Stimulated activated CD8-positive, alpha-beta memory T cell treated with anti-CD3 and anti-CD28 coated beads, Interleukin-15, amount 100 ng/mL, for 4 hours (primary cell): Measurements from ENCODE around the gene ARHGEF4.

ENCODE experiments used
- DNase-seq, 2 donors: peaks; one replicate each; pipeline ENCODE4 v3.0.0-alpha.2; 2020; ENCODE audit warnings: low read depth in 2 of 2

Gene ARHGEF4, protein sequence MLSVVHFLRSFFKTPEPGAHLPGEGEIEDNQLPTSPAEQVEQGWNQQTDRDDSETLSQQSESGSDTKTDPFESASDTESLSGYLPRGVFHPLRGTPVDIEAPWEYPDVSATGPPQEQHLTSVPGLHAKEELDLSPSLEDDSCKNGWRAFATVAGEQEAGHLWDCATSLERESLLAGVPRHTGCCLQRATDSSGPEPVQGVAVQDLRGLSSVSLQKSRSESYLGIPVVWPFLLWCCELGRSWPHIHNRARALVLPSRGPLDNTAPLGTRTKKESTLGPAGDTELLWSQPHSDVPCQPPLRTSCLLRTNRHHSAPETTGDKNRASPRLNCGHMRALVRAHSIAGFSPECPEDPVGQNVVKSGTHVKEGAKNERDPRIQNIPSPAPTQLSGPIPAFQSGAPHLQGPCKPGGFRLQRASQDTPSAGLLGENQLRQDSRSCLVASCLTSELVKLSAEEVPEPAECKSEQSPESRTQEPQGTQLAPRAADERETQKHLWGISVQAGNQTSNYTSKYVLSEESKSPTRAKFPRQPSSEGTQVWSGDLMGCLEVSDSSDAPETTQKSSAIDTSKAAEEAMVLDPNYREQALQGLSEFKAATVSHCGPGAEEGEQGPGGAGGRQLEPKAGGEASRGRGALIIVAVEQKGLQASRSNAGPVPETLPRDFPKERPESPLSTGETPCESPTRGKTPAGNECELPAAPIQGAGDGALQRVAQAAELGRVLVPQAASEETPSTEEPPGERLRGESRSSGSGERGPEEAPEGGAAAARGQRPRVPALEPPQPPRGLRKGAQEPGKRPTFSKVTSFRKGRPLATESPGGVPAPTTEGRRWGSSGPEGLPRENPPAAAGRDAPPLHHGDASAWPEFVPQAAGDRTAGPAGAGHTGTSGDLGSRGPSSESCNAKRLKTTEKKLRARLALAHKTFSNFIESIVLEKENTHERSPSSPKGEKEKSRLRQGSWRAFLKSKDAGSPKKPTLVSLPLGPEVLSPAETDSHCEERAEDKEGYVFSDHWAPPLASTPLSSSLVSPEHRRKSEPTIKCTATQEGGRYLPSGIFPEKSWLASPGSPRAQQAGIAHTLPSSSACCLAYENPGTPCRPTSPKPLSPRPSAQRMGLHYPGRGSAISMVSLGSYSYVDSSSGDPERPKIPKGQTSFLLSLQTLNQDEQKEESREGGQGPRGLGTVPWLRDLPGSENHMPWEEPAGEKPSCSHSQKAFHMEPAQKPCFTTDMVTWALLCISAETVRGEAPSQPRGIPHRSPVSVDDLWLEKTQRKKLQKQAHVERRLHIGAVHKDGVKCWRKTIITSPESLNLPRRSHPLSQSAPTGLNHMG (N-terminal part only)

DNA sequence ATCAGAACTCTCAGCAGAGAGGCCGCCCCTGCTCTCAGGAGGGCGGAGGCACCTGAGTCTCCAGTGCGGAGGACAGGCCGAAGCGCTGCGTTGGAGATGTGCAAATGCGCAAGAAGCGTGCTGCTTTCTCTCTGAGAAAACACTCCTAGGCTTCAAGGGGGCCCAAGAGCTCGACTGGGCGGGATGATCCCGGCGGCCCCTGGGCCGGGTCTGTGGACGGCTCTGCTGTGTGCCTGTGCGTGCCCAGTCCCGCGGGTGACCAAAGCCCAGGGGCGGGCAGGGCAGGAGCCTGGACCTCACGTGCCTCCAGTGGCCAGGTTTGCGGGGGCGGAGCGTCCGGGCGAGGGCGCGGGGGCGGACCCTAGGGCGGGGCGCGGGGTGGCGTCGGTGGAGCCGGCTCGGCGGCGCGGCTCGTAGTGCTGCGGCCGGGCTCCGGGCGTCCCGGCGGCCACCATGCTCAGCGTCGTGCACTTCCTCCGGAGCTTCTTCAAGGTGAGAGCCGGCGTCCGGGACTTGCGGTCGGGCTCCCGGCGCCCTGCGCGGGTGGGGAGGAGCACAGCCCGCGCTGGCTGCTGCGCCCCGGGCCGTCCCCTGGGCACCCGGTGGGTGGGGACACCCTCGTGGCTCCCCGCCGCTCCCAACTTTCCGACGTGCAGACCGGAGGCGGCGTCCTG is at the start of gene ARHGEF4:
TSS of gene ARHGEF4 (plus strand) at position 414 of the 674 bp plus-strand sequence. CDS start at position 454, 40 bp downstream.
- DNase-seq, result no peak

DNA sequence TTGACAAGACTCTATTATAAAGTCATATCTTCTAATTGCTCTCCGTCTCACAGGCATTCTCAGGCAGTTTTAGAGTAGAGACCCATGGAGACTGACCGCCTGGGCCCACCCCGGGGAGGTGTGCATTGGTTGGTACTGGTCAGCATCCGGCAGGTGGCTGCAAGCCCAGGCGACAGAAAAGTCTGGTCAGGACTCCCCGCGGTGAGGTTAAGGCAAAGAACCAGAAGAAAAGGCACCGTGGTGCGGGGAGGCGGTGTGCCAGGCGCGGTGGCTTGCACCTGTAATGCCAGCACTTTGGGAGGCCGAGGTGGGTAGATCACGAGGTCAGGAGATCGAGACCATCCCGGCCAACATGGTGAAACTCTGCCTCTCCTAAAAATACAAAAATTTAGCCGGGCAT is 48.9 kb upstream of the ARHGEF4 start:
- no peak for DNase-seq

DNA sequence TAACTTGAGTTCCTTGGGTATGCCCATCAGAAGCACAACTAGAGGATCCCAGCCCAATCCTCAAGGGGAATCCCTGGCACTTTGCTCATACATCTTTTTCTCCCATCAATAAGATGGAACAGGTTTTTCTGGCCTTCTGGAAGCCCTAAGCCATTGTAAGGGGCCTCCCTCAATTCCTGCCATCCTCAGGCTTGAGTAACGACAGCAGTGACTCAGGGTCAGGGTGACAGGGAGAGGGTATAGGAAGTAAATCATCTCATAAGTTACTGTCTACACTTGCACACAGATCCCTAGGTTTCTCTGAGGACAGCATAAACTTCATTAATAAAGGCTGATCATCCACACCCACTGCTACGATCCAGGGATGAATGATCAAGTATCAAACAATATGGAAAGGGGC is 46.4 kb upstream of the ARHGEF4 start:
- no peak for DNase-seq

DNA sequence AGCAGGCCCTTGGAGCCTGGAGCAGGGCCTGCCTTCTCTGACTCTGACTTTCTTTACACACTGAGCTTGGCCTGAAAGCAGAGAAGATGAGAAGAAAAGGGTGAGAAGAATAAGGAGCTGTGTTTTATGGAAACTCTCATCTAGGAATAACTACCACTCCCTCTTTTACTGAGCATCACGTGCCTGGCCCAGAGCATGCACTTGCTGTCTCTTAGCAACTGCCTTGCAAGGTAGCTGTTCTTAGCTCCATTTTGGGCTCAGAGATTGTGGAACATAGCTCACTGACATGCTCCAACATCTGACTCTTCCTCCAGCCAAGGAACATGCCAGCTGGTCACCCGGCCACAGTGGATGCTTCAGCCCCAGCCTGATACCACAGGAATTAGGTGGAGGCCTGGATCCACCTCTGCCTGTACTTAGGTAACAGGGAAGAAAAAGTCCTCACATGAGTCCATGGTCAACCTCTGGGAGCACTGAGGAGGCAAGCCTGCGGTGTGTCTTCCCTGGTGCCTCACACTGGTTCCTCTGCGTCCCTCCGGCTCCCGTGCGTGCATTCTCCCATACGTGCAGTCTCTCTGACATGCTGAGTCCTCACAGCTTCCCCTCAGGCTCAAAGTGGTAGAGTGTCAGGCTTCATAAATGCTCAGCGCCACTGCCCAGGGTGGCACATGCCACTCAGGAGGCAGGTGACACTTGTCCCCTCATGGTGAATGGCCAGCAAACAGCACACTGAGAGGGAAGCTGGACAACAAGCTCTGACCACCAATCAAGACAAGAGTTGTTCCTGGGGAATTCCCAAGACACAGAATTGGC is 45.7 kb upstream of the ARHGEF4 start:
- no peak for DNase-seq

DNA sequence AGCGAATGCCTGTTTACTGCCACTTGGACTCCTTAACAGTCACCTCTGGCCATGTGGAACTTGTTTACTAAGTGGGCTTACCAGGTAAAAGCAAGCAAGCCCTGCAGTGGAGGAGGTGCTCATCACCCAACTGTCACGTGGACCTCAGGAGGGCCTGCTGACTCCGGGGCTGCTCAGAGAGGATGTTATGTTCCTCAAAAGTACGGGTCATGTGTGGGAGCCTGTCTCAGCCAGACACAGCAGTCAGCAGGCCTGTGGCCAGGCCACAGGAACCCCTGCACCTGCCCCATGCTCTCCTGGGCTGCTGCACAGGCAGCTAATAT is 45.1 kb upstream of the ARHGEF4 start:
- no peak for DNase-seq

DNA sequence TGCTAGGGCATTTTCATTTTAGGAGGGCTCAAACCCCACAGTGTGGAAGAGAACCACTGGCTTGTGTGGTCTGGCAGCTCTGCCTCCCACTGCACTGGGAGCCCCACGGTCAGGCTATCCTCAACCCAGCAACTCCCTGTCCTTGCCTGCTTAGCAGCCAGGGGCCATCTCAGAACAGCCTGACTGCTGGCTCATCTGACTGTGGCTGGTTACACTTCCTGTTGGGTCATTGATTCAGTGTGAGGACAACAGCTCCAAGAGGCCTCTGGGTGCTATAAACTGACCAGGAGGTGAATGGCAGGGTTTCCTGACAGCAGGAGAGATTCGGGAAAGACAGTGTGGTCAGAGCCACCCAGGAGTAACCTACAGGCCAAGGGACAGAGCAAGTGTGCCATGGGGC is 41.3 kb upstream of the ARHGEF4 start:
- no peak for DNase-seq

DNA sequence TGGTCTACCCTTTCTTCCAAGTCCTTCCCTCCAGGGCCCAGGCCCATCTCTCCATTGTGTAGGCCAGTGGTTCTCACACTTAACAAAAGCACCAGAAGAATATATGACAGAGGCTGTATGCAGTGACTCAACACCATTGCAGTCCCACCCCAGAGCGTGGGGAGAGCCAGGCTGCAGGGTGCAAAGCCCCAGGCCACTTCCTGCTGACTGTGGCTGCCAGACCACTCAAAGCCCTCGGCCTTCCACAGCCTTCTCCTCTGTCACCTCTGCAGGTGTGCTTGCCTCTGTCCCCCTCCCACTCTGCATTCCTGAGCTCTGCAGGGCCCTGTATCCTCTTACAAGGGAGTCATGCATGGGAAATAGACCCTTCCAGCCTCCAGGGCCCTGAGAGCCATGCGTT is 40.4 kb upstream of the ARHGEF4 start:
- peak; percentile 16 for DNase-seq

DNA sequence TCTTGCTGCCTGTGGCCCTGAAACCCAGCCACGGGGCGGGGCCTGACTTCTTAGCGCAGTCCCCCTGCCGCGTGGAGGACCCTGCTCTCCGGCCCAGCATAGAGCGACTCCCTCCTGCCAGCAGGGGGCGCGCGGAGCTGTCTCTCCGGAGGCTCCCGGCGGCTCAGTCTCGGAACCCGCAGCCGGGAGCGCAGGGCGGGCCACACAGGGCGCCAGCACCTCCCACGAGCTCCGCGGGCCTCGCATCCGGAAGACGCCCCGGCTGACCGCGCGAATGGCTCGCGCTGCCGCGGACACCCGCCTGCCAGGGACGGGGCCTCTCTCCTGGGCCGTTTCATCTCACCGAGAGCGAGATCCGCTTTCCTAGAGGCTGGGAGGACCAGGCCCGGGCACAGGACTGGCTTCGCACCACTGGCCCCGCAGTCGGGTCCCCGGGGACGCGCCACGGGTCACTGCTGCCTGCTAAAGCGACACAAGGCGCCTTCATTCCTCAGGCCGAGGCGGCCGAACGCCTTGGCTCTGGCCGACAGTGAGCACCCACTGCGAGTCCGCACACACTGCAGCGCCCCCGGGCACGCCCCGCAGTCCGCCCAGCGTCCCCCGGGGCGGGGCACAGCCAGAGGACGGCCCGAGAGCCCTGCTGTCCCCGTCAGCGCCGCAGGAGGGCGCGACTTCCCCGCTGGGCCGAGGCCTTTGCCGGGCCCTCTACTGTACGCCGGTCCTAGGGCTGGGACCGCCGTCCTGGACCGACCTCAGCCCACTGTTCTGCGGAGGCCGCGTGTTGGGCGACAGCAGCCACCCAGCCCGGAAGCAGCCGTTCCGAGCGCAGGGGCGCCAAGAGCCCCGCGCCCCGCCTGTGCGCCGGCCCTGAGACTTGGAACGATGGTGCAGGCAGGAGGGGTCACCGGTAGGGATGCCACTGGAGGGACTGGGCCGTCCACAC is 39.0 kb upstream of the ARHGEF4 start:
- DNase-seq, result peak; percentile 80 to 81

DNA sequence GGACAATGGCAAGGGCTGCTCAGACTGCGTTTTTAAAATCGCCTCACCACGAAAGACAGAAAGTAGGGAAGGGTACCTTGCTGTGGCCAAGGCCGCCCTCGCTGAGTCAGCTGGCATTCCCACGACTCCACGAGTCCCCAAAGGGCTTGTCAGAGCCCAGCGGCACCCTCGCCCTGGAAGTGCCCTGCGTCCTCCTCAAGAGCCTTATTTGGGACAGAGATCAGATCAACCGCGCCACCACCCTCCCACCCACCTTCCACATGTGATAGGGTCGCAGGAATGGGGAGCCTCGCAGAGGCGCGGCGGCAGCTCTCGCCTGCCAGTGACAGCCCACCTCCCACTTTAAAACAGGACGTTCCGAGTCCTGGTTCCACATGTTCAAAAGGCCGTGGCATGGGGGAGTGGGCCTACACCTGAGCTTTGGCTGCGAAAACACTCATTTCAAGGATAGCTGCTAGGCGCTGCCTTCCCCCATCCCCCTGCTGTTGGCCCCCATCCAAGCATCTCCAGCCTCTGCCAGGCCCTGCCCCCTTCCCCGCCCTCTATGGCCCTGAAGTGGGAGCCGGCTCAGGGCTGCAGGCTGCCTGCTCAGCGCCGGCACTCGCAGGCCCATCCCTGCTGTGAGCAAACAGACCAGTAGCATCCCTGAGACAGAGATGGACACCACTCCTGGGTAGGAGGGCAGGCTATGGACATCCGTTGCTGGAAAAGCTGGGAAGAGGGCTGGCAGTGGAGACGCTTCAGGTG is 38.1 kb upstream of the ARHGEF4 start:
- no peak for DNase-seq

DNA sequence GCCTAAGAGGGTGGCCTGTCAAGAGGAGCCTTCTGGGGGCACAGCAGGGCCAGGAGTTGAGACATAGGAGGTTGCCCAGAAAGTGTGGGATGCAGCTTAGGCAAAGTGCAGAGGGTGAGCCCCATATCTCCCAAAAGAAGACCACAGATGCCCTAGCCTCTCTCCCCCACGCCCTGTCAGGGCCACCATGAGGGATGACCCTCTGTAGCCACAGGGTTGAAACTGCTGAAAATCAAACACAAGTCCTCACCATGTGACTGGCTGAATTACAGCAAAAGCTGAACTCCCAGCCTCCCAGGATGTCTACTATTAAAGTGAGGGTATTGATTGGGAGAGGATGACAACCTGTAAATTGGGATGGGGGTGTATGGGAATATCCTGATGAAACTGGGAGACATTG is 37.4 kb upstream of the ARHGEF4 start:
- no peak for DNase-seq

DNA sequence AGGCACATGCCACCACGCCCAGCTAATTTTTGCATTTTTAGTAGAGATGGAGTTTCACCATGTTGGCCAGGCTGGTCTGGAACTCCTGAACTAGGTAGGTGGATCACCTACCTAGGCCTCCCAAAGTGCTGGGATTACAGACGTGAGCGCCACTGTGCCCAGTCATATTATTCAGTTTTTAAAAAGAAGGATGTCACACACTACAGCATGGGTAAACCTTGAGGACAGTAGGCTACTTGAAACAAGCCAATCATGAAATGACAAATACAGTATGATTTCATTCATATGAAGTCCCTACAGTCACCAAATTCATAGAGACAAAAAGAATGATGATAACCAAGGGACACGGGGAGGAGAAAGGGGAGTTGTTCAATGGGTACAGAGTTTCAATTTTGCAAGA is 31.1 kb upstream of the ARHGEF4 start:
- no peak for DNase-seq

DNA sequence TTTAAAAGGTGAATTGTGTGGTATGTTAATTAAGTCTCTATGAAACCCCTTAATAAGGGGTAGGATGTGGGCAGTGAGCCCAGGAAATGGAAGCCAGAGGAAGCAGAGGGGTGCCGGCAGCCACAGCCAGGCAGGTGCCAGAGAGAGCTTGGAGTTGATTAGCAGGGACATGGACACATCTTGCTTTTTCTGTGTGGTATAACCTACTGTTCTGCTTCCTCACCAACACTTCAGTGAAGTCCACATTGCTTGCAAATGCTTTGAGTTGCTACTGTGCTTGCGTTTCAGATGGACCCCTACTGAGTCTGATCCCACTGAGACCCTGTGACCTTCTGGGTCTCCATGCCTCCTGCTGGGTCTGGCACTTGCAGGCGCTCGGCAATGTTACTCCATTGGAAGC is 30.3 kb upstream of the ARHGEF4 start:
- DNase-seq, result no peak

DNA sequence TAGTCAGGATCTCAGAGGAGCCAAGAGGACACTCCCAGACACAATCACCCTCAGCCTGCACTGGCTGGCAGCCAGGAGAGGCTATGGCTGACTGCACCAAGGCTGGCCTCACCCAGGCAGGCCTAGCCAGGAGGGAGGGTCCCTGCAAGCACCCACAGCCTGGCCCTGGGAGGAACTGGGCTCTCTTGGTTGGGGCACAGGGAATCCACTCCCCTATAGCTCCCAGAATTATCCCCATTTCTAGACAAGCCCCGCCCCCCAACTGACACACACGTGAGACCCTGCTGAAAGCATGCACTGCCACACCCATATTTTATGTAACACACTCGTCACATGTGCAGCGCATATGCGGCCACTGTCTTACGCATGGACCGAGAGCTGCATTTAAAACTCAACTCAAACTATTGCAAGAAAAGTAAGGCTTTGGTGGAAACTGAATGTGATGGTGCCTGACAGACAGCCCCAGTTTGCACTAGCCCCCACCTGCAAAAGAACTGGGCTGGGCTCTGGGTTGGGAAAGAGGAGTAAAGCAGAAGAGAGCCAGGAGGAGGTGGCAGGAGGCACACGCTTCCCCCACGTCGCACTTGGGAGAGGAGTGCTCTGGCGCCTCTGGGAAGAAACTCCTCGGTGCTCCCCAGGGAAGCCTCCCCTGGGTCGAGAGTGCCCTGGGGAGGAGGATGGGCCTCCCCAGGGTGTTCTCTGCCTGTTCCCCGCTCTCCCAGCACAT is 28.9 kb upstream of the ARHGEF4 start:
- no peak for DNase-seq

DNA sequence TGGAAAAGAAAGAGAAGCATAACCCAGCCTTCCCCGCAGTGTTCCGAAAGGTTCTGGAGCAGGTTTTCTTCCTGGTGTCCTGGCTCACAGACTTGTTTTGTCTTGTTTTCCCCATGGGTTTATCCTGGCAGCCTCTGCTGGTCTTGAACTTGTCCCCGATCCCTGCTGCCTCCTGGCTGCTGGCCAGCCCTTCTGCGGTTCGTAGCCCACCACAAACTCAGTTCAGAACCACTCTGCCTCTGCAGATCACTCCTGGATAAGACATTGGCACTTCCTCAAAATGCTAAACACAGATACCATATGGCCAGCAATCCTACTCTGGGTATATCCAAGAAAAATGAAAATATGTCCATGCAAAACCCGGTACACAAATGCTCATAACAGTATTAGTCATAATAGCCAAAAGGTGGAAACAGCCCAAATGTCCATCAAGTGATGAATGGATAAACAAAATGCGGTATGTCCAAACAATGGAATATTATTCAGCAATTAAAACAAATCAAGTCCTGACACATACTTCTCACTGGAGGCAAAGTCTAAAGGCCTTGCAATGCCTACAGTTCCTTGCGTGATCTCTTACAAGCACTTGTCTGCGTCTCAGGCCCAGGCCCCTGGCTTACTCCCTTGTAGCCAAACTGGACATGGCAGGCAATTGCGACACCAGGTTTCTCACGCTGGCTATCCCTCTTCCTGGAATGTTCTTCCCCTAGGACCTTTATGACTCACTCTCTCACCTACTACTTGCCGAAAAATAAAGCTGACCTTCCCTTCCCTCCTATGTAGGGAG is 28.0 kb upstream of the ARHGEF4 start:
- no peak for DNase-seq

DNA sequence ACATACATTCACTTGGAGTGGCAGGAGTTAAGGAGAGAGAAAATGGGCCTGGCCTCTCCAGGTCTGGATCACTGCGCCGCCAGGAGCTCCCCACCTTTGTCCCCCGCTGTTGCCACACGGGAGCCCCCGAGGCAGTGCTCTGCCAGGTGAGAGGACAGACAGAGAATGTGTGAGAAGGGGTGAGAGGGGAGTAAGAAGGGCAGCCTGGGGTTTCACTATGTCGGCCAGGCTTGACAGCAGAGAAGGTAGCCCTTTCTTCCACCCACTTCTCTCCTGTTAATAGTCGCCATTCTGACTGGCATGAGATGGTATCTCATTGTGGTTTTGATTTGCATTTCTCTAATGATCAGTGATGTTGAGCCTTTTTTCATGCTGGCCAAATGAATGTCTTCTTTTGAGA is 26.2 kb upstream of the ARHGEF4 start:
- DNase-seq, result no peak

DNA sequence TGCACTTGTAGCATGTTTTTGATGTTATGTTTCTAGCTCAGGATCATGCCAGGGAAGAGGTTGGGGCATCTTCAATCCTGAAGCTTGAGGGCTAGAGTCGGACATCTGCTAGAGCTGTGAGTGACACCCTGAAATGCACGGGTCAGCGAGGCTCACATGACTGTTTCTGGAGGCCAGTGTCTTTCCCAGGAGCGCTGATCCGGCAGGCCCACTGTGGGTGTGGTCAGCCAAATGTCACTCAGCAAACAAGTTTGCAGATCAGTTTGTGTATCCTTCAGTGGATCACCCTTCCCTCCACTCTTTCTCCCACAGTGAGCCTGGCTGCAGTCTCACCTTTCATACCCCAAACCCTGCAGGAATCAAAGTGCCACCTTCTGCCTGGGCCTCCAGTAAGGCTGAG is 23.0 kb upstream of the ARHGEF4 start:
- no peak for DNase-seq

DNA sequence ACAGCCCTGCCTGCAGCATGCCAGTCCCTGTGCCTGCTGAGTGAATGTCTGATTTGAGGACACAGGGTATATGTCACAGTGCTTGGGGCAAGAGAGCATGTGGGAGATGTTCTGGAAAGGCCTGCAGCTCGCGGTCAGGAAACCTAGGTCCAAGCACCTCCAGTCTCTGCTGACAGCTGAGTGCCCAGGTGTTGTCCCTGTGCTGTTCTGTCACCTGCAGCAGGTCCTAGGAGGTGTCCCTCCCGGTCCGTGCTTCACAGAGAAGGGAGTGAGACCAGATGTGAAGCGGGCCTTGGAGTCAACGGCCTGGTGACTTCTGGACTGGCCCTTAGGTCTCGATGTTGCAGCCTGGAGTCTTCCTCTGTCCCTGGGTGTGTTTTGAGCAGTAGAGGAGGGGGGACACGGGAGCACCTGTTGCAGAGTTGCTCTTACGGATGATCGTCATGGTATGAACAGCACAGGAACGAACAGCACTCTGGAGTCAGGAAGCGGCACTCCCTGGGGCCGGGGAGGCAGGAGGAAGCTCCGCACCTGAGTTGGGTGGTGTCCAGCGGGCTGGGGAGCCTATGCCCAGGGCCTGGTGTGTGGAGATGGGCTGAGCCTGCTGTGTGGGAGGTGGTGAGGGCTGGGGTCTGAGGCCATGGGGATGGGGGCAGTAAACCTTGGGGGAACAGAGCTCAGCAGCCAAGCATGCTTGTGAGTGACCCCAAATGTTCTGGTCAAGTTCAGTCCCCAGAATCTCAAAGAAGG is 21.6 kb upstream of the ARHGEF4 start:
- DNase-seq, result no peak
